H1 (cell line): ENCODE results near the gene PTX4. TPM values are rescaled to one million over a fixed set of nuclear protein-coding genes. Genes with fewer than 3 reads are reported as not detected.

Experiments
- CBX8 ChIP-seq: fragments of 300-800, 300-1000 bp; sonication (generic); IDR thresholded peaks from 2 replicates; pipeline ENCODE4 v1.7.1; 2016; ENCODE audit warnings: low read depth, low read length, borderline replicate concordance
- CHD7 ChIP-seq: fragments of 300-600 bp; sonication (generic); IDR thresholded peaks from 2 replicates; pipeline ENCODE4 v1.7.1; 2012; ENCODE audit warnings: low read length, moderate library complexity, mild to moderate bottlenecking, inconsistent platforms; ENCODE audit not compliant: insufficient replicate concordance
- POLR2A ChIP-seq, 2 experiments: IDR thresholded peaks; 1 replicate in 1 of 2; 2 replicates in 1 of 2; pipeline ENCODE4 v1.6.1; 2011; ENCODE audit warnings: low read depth in 2 of 2, low read length in 2 of 2, mild to moderate bottlenecking in 2 of 2; ENCODE audit errors: control extremely low read depth in 1 of 2
- RBBP5 ChIP-seq: IDR thresholded peaks from 2 replicates; pipeline ENCODE4 v1.7.1; 2012; ENCODE audit warnings: low read depth, mild to moderate bottlenecking, inconsistent platforms, low read length, moderate library complexity, borderline replicate concordance
- SP1 ChIP-seq: IDR thresholded peaks from 2 replicates; pipeline ENCODE4 v1.6.1; 2011; ENCODE audit warnings: low read depth, low read length
- TBP ChIP-seq: IDR thresholded peaks from 2 replicates; pipeline ENCODE4 v1.6.1; 2011; ENCODE audit warnings: low read depth, low read length, improper control_type of control experiment
- TEAD4 ChIP-seq: IDR thresholded peaks from 2 replicates; pipeline ENCODE4 v1.6.1; 2012; ENCODE audit warnings: low read depth, low read length, inconsistent platforms, mixed read lengths
- polyA plus RNA-seq, 7 experiments: library from polyadenylated mRNA; depleted of rRNA in 3 of 7; stranded (reverse) in 5 of 7; unstranded in 2 of 7; fragments of >200 nt in 5 of 7; fragments of 200-250 nt in 2 of 7; gene quantifications; 1 replicate in 5 of 7; 2 replicates in 1 of 7; 4 replicates in 1 of 7; pipeline versions ENCODE4 v1.2.1 to v1.2.3, GENCODE V29; 2011 to 2013; ENCODE audit warnings: missing spikeins in 2 of 7, mixed read lengths in 2 of 7
- total RNA-seq: library from RNA; stranded (reverse); fragmentation: NEBNext Ultra II Directional; extraction: Animal tissue kit (Norgen Biotek cat#: 25700); gene quantifications from 2 replicates; pipeline ENCODE4 v1.2.1, GENCODE V29; 2021

Gene PTX4
- total and polyA plus RNA-seq, 2 of the 8 experiments (the other 6 are each of a cell fraction or from before 2014, with no cell fraction given) = not detected

- TF ChIP-seq CHD7 (no peak), CBX8 (no peak), SP1 (no peak), RBBP5 (no peak), TBP (no peak), POLR2A (IDR thresholded peaks at IDR 0.05; ENCODE audit: control extremely low read depth in 1 of 2, low read depth in 2 of 2, low read length in 2 of 2) (no peak), TEAD4 (no peak)
These were observed 43.5 kb upstream of the PTX4 start (continued) for GRCh38 chr16:1532081-1532760.
